AG04450 (cell line): ENCODE data around the gene PRKN. TPM values are rescaled to one million over a fixed set of nuclear protein-coding genes. Genes with fewer than 3 reads are reported as not detected.

Experiments
- CTCF ChIA-PET: fragments of 300-600, 350-600 bp; formaldehyde crosslinking; extraction: SDS; loops from one replicate; lab custom pipeline; 2022; ENCODE audit warnings: antibody characterized with exemption, inconsistent platforms; lab: Charles Lee
- POLR2A ChIA-PET: fragments of 350-600 bp; formaldehyde crosslinking; extraction: SDS; loops from one replicate; lab custom pipeline; 2021; ENCODE audit warnings: antibody characterized with exemption, inconsistent platforms; lab: Yijun Ruan, JAX
- DNase-seq: peaks from one replicate; pipeline ENCODE4 v3.0.0-alpha.2; 2011; ENCODE audit warnings: low read depth, low spot score
- H3K27ac ChIP-seq: one replicate; pipeline ENCODE4 v1.5.1; 2012; ENCODE audit warnings: low read depth, low read length, control low read depth
- H3K27me3 ChIP-seq: one replicate; pipeline ENCODE4 v1.6.0; 2012; ENCODE audit warnings: low read length; ENCODE audit not compliant: control insufficient read depth, insufficient read depth
- H3K4me3 ChIP-seq: 2 replicates; pipeline ENCODE4 v1.5.1; 2011; ENCODE audit warnings: mild to moderate bottlenecking, low read depth, low read length, control low read depth
- H3K9me3 ChIP-seq: 2 replicates; pipeline ENCODE4 v1.5.1; 2012; ENCODE audit warnings: low read length; ENCODE audit not compliant: control insufficient read depth, insufficient read depth
- polyA plus RNA-seq: library from polyadenylated mRNA; depleted of rRNA; stranded (reverse); fragments of >200 nt; gene quantifications from 2 replicates; pipeline ENCODE4 v1.2.3, GENCODE V29; 2011
- TF ChIP-seq, protein P1 (sequence below): IDR thresholded peaks from 2 replicates; pipeline ENCODE4 v1.5.1; 2011; ENCODE audit warnings: low read depth, low read length, control low read depth, inconsistent platforms

PRKN gene
- polyA plus RNA-seq, 1 experiment: not detected

- CTCF ChIA-PET: no interaction called here
- TF ChIP-seq, protein P1, sequence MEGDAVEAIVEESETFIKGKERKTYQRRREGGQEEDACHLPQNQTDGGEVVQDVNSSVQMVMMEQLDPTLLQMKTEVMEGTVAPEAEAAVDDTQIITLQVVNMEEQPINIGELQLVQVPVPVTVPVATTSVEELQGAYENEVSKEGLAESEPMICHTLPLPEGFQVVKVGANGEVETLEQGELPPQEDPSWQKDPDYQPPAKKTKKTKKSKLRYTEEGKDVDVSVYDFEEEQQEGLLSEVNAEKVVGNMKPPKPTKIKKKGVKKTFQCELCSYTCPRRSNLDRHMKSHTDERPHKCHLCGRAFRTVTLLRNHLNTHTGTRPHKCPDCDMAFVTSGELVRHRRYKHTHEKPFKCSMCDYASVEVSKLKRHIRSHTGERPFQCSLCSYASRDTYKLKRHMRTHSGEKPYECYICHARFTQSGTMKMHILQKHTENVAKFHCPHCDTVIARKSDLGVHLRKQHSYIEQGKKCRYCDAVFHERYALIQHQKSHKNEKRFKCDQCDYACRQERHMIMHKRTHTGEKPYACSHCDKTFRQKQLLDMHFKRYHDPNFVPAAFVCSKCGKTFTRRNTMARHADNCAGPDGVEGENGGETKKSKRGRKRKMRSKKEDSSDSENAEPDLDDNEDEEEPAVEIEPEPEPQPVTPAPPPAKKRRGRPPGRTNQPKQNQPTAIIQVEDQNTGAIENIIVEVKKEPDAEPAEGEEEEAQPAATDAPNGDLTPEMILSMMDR: no peak
- POLR2A ChIA-PET: no interaction called here
- H3K9me3 ChIP-seq: peaks cover 10% of the 10 kb centered on the region
- H3K27me3 ChIP-seq: no peaks in the 10 kb centered on the region
- DNase-seq: no peak
- H3K27ac ChIP-seq: no peak overlapping the region
- H3K4me3 ChIP-seq: no peak overlapping the region
Measured at GRCh38 chr6:162325051-162325450, 402.5 kb downstream of the PRKN start.

DNA sequence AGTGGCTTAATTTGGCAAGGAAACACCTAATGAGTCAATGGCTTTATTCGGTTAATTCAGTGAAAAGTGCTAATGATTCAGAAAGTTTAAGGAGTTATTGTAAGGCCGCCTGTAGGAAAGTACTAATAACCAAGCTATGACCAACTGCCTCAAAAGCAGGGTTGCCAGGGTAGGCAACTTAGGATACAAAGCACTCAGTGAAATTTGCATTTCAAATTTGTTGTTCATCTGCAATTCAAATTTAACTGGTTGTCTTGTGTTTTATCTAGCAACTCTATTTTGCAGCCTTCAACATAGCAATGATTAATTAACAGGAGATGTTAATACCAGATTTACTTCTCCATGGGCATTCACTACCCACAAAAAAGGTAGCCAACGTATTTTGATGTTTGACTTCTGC lies 412.3 kb downstream of the PRKN start:
- Histone ChIP-seq H3K27ac (no peak overlapping the region), H3K4me3 (no peak overlapping the region), H3K27me3 (no peaks in the 10 kb centered on the region), H3K9me3 (peaks cover 3% of the 10 kb centered on the region)
- TF ChIP-seq, protein P1: no peak
- ChIA-PET CTCF (no interaction called here), POLR2A (no interaction called here)
- DNase-seq: no peak

DNA sequence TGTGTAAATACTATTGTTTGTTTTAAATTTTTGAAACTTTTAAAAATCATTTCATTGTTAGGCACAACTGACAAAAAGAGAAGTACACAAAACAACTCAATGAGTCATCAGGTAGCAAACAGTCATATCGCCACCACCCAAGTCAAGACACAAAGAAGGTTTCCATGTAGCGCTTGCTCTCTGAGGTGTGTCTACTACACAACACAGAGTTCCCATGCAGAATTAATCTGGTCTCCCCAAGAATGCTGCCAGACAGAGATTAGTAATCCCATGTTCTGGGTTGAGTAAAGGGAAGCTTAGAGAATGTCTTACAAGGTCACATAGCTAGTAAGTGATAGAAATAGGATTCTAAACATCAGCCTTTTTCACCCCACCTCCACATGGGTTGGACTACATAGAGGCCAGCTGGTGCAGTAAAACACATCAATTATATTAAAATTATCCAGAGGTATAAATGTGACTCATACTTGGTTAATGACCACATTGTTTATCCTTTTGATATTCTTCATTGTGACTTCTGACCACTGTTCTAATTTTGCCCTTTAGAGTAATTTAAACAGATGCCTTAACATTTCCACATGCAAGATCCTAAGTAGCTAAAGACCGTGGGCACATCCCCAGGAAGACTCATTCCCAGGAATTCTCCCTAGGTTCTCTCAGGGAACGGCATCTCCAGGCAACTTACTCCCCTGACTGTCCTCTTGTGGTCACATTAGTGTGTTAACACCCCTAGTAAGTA lies 413.5 kb downstream of the PRKN start:
- H3K9me3 ChIP-seq: peaks cover 6% of the 10 kb centered on the region
- TF ChIP-seq, protein P1: no peak
- H3K4me3 ChIP-seq: no peak overlapping the region
- no peak overlapping the region for H3K27ac ChIP-seq
- POLR2A ChIA-PET: no interaction called here
- no peak for DNase-seq
- H3K27me3 ChIP-seq: no peaks in the 10 kb centered on the region
- CTCF ChIA-PET: no interaction called here

DNA sequence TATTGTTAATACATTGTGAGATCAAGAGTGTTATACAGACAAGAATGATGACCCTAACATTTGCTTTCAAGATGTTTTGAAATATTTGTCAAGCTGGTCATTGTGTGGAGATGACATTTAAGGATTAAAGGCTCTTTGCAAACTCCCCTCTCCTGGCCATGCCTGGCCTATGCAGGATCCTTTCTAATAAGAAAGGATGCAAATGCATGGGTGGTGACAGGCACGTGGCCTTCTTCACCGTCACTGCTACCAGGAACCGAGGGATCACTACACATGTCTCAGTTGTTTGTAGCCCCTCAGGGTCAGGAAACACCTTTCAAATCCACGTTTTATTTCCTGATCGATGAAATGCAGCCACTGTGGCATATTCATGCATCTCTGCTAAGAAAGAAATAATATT lies 419.7 kb downstream of the PRKN start:
- CTCF ChIA-PET: no interaction called here
- Histone ChIP-seq H3K9me3 (peaks cover 13% of the 10 kb centered on the region), H3K27ac (no peak overlapping the region), H3K27me3 (no peaks in the 10 kb centered on the region), H3K4me3 (no peak overlapping the region)
- POLR2A ChIA-PET: interaction anchor here (0.5 kb wide), 1 partner anchor 35 kb away, joined by 3 read pairs; no protein-coding TSS in a partner anchor
- DNase-seq: no peak
- TF ChIP-seq, protein P1: no peak

DNA sequence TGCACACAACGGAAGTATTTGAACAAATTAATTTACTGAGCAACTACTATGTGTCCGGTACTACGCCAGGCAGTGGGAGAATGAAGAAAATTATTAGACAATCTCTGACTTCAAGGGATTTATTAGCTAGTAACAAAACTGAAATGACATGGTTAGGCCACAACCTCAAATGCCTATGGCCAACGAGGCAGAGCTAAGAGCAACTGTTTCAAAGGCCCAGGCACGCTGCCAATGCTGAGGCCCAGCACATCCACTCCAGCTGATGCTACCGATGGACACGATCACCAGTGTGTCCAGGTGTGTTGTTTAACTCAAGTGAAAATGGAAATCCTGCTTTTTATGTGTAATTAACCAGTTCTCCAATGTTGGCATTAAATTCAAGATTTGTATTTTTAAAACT lies 420.9 kb downstream of the PRKN start:
- no peak for DNase-seq
- TF ChIP-seq, protein P1: no peak
- CTCF ChIA-PET: no interaction called here

More for the DNA sequence above, 420.9 kb downstream of the PRKN start:
- H3K27me3 ChIP-seq: no peaks in the 10 kb centered on the region
- POLR2A ChIA-PET: no interaction called here
- H3K4me3 ChIP-seq: no peak overlapping the region
- H3K9me3 ChIP-seq: peaks cover 13% of the 10 kb centered on the region
- no peak overlapping the region for H3K27ac ChIP-seq
